BE2C (cell line): ENCODE results near the gene OR52H1.

ENCODE experiments used
- DNase-seq: peaks from one replicate; pipeline ENCODE4 v3.0.0-alpha.2; 2020
- H3K27me3 ChIP-seq: fragments of 250-450 bp; sonication (Bioruptor Pico); 2 replicates; pipeline ENCODE4 v1.5.1; 2020; ENCODE audit warnings: mild to moderate bottlenecking
- H3K36me3 ChIP-seq: fragments of 250-450 bp; sonication (Bioruptor Pico); 2 replicates; pipeline ENCODE4 v1.5.1; 2020; ENCODE audit warnings: mild to moderate bottlenecking
- H3K4me1 ChIP-seq: fragments of 250-450 bp; sonication (Bioruptor Pico); 2 replicates; pipeline ENCODE4 v1.5.1; 2020
- H3K4me3 ChIP-seq: 2 replicates; pipeline ENCODE4 v1.5.1; 2011; ENCODE audit warnings: low read depth, low read length
- H3K9me3 ChIP-seq: fragments of 250-450 bp; sonication (Bioruptor Pico); 2 replicates; pipeline ENCODE4 v1.5.1; 2020
- TF ChIP-seq, protein P1 (sequence below): IDR thresholded peaks from 2 replicates; pipeline ENCODE4 v1.5.1; 2012; ENCODE audit warnings: mild to moderate bottlenecking, low read depth, low read length

Gene OR52H1

GRCh38 chr11:5524756-5525155, 23.6 kb downstream of the OR52H1 start:
- Histone ChIP-seq H3K4me3 (no peak overlapping the region), H3K4me1 (no peaks in the 10 kb centered on the region), H3K9me3 (no peaks in the 10 kb centered on the region), H3K36me3 (no peaks in the 10 kb centered on the region), H3K27me3 (no peaks in the 10 kb centered on the region)
- TF ChIP-seq, protein P1, sequence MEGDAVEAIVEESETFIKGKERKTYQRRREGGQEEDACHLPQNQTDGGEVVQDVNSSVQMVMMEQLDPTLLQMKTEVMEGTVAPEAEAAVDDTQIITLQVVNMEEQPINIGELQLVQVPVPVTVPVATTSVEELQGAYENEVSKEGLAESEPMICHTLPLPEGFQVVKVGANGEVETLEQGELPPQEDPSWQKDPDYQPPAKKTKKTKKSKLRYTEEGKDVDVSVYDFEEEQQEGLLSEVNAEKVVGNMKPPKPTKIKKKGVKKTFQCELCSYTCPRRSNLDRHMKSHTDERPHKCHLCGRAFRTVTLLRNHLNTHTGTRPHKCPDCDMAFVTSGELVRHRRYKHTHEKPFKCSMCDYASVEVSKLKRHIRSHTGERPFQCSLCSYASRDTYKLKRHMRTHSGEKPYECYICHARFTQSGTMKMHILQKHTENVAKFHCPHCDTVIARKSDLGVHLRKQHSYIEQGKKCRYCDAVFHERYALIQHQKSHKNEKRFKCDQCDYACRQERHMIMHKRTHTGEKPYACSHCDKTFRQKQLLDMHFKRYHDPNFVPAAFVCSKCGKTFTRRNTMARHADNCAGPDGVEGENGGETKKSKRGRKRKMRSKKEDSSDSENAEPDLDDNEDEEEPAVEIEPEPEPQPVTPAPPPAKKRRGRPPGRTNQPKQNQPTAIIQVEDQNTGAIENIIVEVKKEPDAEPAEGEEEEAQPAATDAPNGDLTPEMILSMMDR = no peak
- no peak for DNase-seq

DNA sequence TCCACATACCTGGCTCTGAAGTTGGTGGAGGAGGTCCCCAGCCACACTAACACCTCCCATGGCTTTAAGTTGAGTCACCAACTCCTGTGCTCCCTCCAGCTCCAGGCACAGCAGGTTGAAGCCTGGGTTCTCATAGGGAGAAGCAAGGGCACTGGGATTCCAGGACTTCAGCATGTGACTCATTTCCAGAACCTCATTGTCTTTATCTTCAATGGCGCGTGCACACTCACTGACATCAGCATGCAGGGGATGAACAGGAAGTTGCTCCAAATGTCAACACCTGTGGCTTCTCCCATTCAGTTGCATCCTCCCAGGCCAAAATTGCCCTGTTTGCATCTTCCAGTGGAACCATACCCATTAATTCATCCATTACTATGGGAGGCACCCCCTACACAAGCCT, 26.0 kb downstream of the OR52H1 start:
- H3K9me3 ChIP-seq = no peaks in the 10 kb centered on the region
- H3K27me3 ChIP-seq = no peaks in the 10 kb centered on the region
- H3K36me3 ChIP-seq = no peaks in the 10 kb centered on the region
- H3K4me1 ChIP-seq = no peaks in the 10 kb centered on the region
- TF ChIP-seq, protein P1 = no peak
- no peak overlapping the region for H3K4me3 ChIP-seq
- DNase-seq = no peak

DNA sequence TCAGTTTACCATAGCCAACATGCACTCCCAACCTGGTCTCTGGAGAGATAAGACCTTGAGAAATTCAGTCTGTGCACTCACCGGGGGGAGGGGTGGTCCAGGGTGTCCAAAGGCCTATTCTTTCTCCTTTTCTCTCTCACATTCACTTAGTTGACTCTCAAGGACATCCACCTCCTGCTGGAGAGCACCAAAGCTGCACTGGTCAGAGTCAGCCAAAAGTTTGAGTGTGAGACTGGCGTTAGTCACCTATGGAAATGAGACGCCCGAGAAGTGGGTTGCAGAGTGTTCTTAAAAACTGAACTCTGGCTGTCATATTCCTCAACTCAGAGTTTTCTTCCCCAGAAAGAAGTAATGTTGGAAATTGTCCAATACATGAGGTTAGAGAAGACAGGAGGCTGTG, 26.8 kb downstream of the OR52H1 start:
- Histone ChIP-seq H3K36me3 (no peaks in the 10 kb centered on the region), H3K4me1 (no peaks in the 10 kb centered on the region), H3K9me3 (no peaks in the 10 kb centered on the region), H3K4me3 (no peak overlapping the region), H3K27me3 (no peaks in the 10 kb centered on the region)
- TF ChIP-seq, protein P1 = no peak
- no peak for DNase-seq

DNA sequence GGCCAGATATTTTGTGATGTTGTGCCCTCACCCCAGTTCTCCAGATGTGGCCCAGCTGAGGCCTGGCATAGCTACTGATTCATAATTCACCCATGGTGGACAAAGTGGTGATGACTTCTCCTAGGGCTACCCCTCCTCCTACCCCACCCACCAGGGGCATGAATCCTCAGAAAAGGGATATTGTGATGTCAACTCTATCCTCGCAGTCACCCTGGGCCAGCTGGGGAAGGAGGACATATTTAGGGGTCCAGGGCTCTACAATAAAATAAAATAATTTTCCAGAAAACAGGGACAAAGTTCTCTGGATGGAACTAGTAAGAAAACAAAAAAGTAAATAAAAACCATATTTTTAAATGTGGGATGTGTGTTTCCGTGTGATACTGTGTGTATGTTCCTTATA, 31.7 kb downstream of the OR52H1 start, which contains the start of gene UBQLNL:
TSS of gene UBQLNL (minus strand) at position 101 of the 400 bp plus-strand sequence. CDS start 258 bp downstream, outside the sequence.
- TF ChIP-seq, protein P1 = no peak
- Histone ChIP-seq H3K4me1 (no peaks in the 10 kb centered on the region), H3K4me3 (no peak within 1 kb of the TSS)

GRCh38 chr11:5514841-5515240, 33.5 kb downstream of the OR52H1 start:
- no peaks in the 10 kb centered on the region for H3K9me3 ChIP-seq
- TF ChIP-seq, protein P1 = no peak
- H3K4me3 ChIP-seq = no peak overlapping the region
- no peaks in the 10 kb centered on the region for H3K36me3 ChIP-seq
- DNase-seq = no peak
- no peaks in the 10 kb centered on the region for H3K27me3 ChIP-seq
- H3K4me1 ChIP-seq = no peaks in the 10 kb centered on the region

More for the DNA sequence above, 31.7 kb downstream of the OR52H1 start, which contains the start of gene UBQLNL:
- Histone ChIP-seq H3K9me3 (no peaks in the 10 kb centered on the region), H3K27me3 (no peaks in the 10 kb centered on the region), H3K36me3 (no peaks in the 10 kb centered on the region)
- no peak for DNase-seq

- H3K4me1 ChIP-seq = no peaks in the 10 kb centered on the region
- TF ChIP-seq, protein P1 = no peak
- H3K27me3 ChIP-seq = no peaks in the 10 kb centered on the region
- no peaks in the 10 kb centered on the region for H3K36me3 ChIP-seq
- DNase-seq = no peak
- no peaks in the 10 kb centered on the region for H3K9me3 ChIP-seq
- H3K4me3 ChIP-seq = no peak within 1 kb of the TSS
These were observed 38.5 kb downstream of the OR52H1 start, which contains the start of gene UBQLN3 for GRCh38 chr11:5509803-5510202. UBQLN3 (minus strand) TSS chr11:5509957; CDS start chr11:5509558, 399 bp downstream.
